Liver (tissue), 9 donors: ENCODE results near the gene ARHGEF3. TPM values are rescaled to one million over a fixed set of nuclear protein-coding genes. Genes with fewer than 3 reads are reported as not detected.

Experiments used
- DNase-seq: peaks from one replicate; pipeline ENCODE4 v3.0.0-alpha.2; 2017; ENCODE audit warnings: low spot score
- H3K27ac ChIP-seq, 2 donors: one replicate each; pipeline ENCODE4 v1.7.0; 2013; ENCODE audit warnings: inconsistent platforms in 2 of 2, low read length in 2 of 2, control low read depth in 1 of 2, low read depth in 1 of 2, mild to moderate bottlenecking in 1 of 2
- H3K27me3 ChIP-seq, 4 donors: one replicate each; pipeline versions ENCODE4 v1.6.1 to v1.7.0; 2013; ENCODE audit warnings: low read length in 3 of 4, inconsistent platforms in 1 of 4, mild to moderate bottlenecking in 1 of 4, moderate library complexity in 1 of 4; ENCODE audit not compliant: control insufficient read depth in 4 of 4, insufficient read depth in 4 of 4
- H3K36me3 ChIP-seq, 4 donors: one replicate each; pipeline versions ENCODE4 v1.6.1 to v1.7.0; 2013; ENCODE audit warnings: low read length in 3 of 4, mild to moderate bottlenecking in 3 of 4, low read depth in 1 of 4, moderate library complexity in 1 of 4; ENCODE audit not compliant: control insufficient read depth in 4 of 4, insufficient read depth in 3 of 4
- H3K4me1 ChIP-seq, 4 donors: one replicate each; pipeline versions ENCODE4 v1.6.1 to v1.7.0; 2013; ENCODE audit warnings: low read length in 3 of 4, mild to moderate bottlenecking in 3 of 4, moderate library complexity in 1 of 4; ENCODE audit not compliant: control insufficient read depth in 4 of 4, insufficient read depth in 4 of 4
- H3K4me3 ChIP-seq, 3 donors: one replicate each; pipeline versions ENCODE4 v1.6.1 to v1.7.0; 2013; ENCODE audit warnings: low read length in 3 of 3, control low read depth in 1 of 3, low read depth in 1 of 3, mild to moderate bottlenecking in 1 of 3
- H3K9ac ChIP-seq, 2 donors: one replicate each; pipeline ENCODE4 v1.7.0; 2013; ENCODE audit warnings: low read length in 2 of 2, mild to moderate bottlenecking in 2 of 2, moderate library complexity in 2 of 2, control low read depth in 1 of 2, low read depth in 1 of 2
- H3K9me3 ChIP-seq, 4 donors: one replicate each; pipeline versions ENCODE4 v1.6.1 to v1.7.0; 2013; ENCODE audit warnings: low read length in 3 of 4; ENCODE audit not compliant: control insufficient read depth in 4 of 4
- FOXA2 ChIP-seq: IDR thresholded peaks from 2 replicates; pipeline ENCODE4 v1.6.1; 2016; ENCODE audit warnings: antibody characterized with exemption
- HNF4A ChIP-seq, 2 donors: conservative IDR thresholded peaks; 2 replicates each; pipeline ENCODE4 v1.6.1; 2016; ENCODE audit warnings: antibody characterized with exemption in 2 of 2, mild to moderate bottlenecking in 2 of 2
- JUND ChIP-seq, 2 donors: IDR thresholded peaks; 2 replicates each; pipeline ENCODE4 v1.6.1; 2016; ENCODE audit warnings: antibody characterized with exemption in 2 of 2
- MAX ChIP-seq: IDR thresholded peaks from 2 replicates; pipeline ENCODE4 v1.6.1; 2016; ENCODE audit warnings: antibody characterized with exemption
- NR2F2 ChIP-seq: IDR thresholded peaks from 2 replicates; pipeline ENCODE4 v1.6.1; 2016; ENCODE audit warnings: antibody characterized with exemption
- RAD21 ChIP-seq, 2 donors: IDR thresholded peaks; 2 replicates each; pipeline ENCODE4 v1.6.1; 2016; ENCODE audit warnings: antibody characterized with exemption in 2 of 2, mild to moderate bottlenecking in 2 of 2
- REST ChIP-seq: IDR thresholded peaks from 2 replicates; pipeline ENCODE4 v1.6.1; 2016; ENCODE audit warnings: antibody characterized with exemption, mild to moderate bottlenecking
- RXRA ChIP-seq, 2 donors: IDR thresholded peaks; 2 replicates each; pipeline ENCODE4 v1.6.1; 2017 to 2018; ENCODE audit warnings: antibody characterized with exemption in 2 of 2, mild to moderate bottlenecking in 1 of 2
- SP1 ChIP-seq: IDR thresholded peaks from 2 replicates; pipeline ENCODE4 v1.6.1; 2018; ENCODE audit warnings: antibody characterized with exemption, mild to moderate bottlenecking
- TAF1 ChIP-seq: conservative IDR thresholded peaks from 2 replicates; pipeline ENCODE4 v1.6.1; 2016; ENCODE audit warnings: antibody characterized with exemption, mild to moderate bottlenecking
- YY1 ChIP-seq: IDR thresholded peaks from 2 replicates; pipeline ENCODE4 v1.6.1; 2016; ENCODE audit warnings: antibody characterized with exemption, mild to moderate bottlenecking
- WGBS: extraction: QIAGEN DNeasy Blood & Tissue Kit; methylation state at CpG from one replicate; pipeline ENCODE4 v1.1.7; 2013; 5-methylcytosine and 5-hydroxymethylcytosine counted together
- polyA plus RNA-seq, 2 donors: library from polyadenylated mRNA; stranded (reverse) in 1 of 2; unstranded in 1 of 2; fragments of 200-250 nt in 1 of 2; fragments of >200 nt in 1 of 2; fragmentation: Nextera tagmentation in 1 of 2; extraction: Ambion mirVana in 1 of 2; gene quantifications; one replicate each; pipeline versions ENCODE4 v1.2.1 to v1.2.3, GENCODE V29; 2013 to 2015
- total RNA-seq, 2 donors: library from RNA; depleted of rRNA; stranded (reverse); fragments of >200 nt; gene quantifications; one replicate each; pipeline ENCODE4 v1.2.3, GENCODE V29; 2014
- TF ChIP-seq, protein P1 (sequence below): fragments of 150-350 bp; IDR thresholded peaks from 2 replicates; pipeline ENCODE4 v1.5.1; 2017; ENCODE audit warnings: improper control_type of control experiment, low read depth, low read length; ENCODE audit not compliant: missing input control
- TF ChIP-seq, protein P2 (sequence below): IDR thresholded peaks from 2 replicates; pipeline ENCODE4 v1.6.1; 2016; ENCODE audit warnings: antibody characterized with exemption
- TF ChIP-seq, protein P3 (sequence below): IDR thresholded peaks from 2 replicates; pipeline ENCODE4 v1.6.1; 2016; ENCODE audit warnings: antibody characterized with exemption
- donor health status: healthy.
- donor health status: healthy.
- donor health status: healthy.
- donor health status: healthy.
- donor health status: healthy.

Gene ARHGEF3
- total and polyA plus RNA-seq, 4 donors = 1.6 to 7.9 (median 2.0) TPM

DNA sequence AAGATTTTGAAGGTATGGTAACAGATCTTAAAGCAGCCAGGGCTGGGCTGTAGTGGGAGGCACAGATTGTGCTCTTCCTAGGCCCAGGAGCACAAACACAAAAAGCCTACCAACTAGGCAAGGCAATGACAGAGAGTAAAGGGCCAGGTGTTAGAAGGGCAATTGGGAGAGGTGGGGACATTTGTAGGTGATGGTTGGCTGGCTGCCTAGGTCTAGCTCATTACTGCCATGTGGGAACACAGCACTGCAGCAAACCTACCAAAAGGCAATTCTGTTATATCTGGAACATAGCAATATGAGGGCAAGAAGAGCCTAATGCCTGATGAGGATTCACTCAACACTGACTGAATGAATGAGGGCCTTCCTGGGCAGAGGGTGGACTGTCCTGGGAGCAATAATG, 30.4 kb downstream of the ARHGEF3 start:
- Histone ChIP-seq H3K9me3 (no peaks in the 10 kb centered on the region), H3K27ac (no peak overlapping the region), H3K4me3 (no peak overlapping the region), H3K4me1 (no peaks in the 10 kb centered on the region), H3K36me3 (no peaks in the 10 kb centered on the region), H3K27me3 (no peaks in the 10 kb centered on the region), H3K9ac (no peak overlapping the region)
- no peak for TF ChIP-seq YY1
- no peak for TF ChIP-seq MAX
- TF ChIP-seq, protein P1, sequence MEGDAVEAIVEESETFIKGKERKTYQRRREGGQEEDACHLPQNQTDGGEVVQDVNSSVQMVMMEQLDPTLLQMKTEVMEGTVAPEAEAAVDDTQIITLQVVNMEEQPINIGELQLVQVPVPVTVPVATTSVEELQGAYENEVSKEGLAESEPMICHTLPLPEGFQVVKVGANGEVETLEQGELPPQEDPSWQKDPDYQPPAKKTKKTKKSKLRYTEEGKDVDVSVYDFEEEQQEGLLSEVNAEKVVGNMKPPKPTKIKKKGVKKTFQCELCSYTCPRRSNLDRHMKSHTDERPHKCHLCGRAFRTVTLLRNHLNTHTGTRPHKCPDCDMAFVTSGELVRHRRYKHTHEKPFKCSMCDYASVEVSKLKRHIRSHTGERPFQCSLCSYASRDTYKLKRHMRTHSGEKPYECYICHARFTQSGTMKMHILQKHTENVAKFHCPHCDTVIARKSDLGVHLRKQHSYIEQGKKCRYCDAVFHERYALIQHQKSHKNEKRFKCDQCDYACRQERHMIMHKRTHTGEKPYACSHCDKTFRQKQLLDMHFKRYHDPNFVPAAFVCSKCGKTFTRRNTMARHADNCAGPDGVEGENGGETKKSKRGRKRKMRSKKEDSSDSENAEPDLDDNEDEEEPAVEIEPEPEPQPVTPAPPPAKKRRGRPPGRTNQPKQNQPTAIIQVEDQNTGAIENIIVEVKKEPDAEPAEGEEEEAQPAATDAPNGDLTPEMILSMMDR = no peak
- TF ChIP-seq NR2F2 = no peak
- no peak for TF ChIP-seq TAF1
- no peak for TF ChIP-seq REST
- TF ChIP-seq SP1 = no peak
- no peak for TF ChIP-seq RXRA (IDR thresholded peaks at IDR 0.05)
- no peak for DNase-seq

DNA sequence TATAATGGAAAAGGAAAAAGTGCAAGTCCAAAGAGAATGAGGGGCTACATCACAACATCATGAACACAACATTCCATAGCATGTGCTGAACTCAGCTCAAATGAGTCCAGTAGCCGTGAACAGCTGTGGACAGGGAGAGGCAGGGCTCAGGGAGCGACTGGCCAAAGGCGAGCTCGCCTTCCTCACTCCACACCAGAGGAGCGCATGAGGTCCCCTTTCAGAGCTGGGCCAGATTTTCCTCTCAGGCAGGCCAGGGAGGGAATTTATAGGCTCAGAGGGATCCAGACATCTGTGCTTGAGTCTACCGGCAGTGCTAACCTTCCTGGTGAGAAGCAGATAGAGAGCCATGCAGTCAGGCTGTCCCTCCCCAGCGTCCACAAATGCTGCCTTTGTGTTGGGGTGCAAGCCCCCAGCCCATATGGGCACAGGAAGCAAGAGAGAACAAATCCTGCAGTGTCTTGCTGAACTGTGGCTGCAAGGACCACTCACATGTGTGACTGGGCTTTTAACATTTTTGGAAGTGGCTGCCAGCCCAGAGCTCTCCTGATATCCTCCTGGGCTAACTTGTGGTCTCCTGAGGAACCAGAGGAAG, 32.5 kb downstream of the ARHGEF3 start:
- Histone ChIP-seq H3K36me3 (no peaks in the 10 kb centered on the region), H3K4me3 (no peak overlapping the region), H3K27me3 (no peaks in the 10 kb centered on the region), H3K27ac (no peak overlapping the region), H3K4me1 (no peaks in the 10 kb centered on the region), H3K9me3 (no peaks in the 10 kb centered on the region), H3K9ac (no peak overlapping the region)
- no peak for TF ChIP-seq JUND (IDR thresholded peaks at IDR 0.05)
- TF ChIP-seq, protein P2, sequence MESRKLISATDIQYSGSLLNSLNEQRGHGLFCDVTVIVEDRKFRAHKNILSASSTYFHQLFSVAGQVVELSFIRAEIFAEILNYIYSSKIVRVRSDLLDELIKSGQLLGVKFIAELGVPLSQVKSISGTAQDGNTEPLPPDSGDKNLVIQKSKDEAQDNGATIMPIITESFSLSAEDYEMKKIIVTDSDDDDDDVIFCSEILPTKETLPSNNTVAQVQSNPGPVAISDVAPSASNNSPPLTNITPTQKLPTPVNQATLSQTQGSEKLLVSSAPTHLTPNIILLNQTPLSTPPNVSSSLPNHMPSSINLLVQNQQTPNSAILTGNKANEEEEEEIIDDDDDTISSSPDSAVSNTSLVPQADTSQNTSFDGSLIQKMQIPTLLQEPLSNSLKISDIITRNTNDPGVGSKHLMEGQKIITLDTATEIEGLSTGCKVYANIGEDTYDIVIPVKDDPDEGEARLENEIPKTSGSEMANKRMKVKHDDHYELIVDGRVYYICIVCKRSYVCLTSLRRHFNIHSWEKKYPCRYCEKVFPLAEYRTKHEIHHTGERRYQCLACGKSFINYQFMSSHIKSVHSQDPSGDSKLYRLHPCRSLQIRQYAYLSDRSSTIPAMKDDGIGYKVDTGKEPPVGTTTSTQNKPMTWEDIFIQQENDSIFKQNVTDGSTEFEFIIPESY = no peak
- no peak for TF ChIP-seq YY1
- TF ChIP-seq FOXA2 = no peak
- TF ChIP-seq, protein P1 = no peak
- TF ChIP-seq, protein P3, sequence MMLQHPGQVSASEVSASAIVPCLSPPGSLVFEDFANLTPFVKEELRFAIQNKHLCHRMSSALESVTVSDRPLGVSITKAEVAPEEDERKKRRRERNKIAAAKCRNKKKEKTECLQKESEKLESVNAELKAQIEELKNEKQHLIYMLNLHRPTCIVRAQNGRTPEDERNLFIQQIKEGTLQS = no peak
- TF ChIP-seq HNF4A (conservative IDR thresholded peaks at IDR 0.05) = no peak
- no peak for TF ChIP-seq RXRA (IDR thresholded peaks at IDR 0.05)
- no peak for TF ChIP-seq RAD21 (IDR thresholded peaks at IDR 0.05)
- no peak for TF ChIP-seq TAF1
- WGBS = 92% methylated on average over 7 of the region's 7 CpGs
- no peak for DNase-seq
